ENCODE data around the gene SYT3. TPM values are rescaled to one million over a fixed set of nuclear protein-coding genes. Genes with fewer than 3 reads are reported as not detected.
"Not testable (repeated sequence)": the region's sequence is repeated elsewhere in the genome, so short reads cannot be mapped to it uniquely, and the experiment has no call there.

SYT3 gene
- total RNA-seq, 2 experiments from 2014 or later: 0.11 to 0.50 TPM

DNA sequence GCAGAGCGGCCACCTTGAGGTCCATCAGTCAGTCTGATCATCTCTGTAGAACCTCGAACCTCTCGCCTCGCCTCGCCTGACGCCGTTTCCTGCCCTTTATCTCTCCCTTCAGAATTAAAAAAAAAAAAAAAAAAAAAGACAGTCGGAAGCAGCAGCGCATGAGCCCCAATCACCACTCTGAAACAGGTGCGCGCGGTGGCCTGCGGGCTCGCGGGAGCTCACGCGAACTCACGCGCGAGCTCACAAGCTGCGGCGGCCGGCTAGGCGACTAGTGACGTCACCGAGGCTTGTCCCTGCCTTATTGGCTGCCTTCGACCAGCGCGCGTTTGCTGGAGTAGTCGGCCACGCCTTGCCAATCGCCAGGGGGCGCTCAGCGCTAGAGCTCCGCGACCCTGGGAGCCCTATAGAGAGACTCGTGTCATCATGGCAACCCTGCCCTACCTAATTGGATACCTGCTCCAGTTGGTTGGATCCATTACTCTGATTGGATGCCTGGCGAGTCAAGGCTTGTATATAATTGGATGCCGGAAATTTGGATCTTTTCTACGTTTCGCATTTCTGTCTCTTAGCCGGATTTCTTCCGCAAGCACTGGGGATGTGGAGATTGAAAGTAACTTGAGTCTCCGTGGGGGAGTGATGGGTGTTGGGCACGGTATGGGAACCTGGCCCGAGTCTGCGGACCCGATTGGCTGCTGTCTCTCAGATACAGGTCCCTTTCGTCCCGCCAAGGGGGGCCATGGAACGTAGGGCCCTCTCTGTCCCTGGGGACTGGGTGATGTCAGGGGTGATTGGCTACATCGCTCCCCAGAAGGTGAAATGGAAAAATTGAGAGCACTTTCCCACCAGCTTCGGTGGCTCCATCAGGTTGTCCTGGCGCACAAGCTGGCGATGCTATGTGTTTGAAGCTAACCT is 31.6 kb downstream of the SYT3 start:
- ChIA-PET POLR2A (interaction anchor here (0.6 to 0.7 kb wide), 3 partner anchors 58 to 274 kb away, joined by 4 to 5 read pairs (median 4); no protein-coding TSS in a partner anchor), CTCF (interaction anchor here (0.6 to 0.9 kb wide), 5 partner anchors 72 to 408 kb away, joined by 3 to 5 read pairs (median 3); no protein-coding TSS in a partner anchor)

DNA sequence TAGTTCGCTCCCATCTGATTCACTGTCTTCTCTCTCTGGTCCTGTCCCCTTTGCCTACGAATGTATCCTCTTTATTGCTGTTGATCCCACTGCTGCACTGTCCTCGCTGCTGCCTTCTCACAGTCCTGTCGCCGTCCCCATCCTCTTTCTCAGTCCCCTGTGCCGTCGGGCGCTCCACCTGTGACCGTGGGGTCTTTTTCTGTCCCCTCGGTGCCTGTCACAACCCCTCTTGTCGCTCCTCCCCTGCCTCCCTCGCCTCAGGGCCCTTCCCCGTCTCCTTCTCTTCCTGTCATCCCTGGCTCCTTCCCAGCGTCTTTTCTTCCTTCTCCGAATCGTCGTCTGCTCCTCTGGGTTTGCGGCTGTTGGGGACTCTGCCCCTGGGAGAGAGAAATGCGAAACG is 32.3 kb downstream of the SYT3 start:
- ChIA-PET CTCF (interaction anchor here (0.6 to 0.9 kb wide), 2 partner anchors 71 to 314 kb away, joined by 3 to 4 read pairs; no protein-coding TSS in a partner anchor), POLR2A (no interaction called here)

DNA sequence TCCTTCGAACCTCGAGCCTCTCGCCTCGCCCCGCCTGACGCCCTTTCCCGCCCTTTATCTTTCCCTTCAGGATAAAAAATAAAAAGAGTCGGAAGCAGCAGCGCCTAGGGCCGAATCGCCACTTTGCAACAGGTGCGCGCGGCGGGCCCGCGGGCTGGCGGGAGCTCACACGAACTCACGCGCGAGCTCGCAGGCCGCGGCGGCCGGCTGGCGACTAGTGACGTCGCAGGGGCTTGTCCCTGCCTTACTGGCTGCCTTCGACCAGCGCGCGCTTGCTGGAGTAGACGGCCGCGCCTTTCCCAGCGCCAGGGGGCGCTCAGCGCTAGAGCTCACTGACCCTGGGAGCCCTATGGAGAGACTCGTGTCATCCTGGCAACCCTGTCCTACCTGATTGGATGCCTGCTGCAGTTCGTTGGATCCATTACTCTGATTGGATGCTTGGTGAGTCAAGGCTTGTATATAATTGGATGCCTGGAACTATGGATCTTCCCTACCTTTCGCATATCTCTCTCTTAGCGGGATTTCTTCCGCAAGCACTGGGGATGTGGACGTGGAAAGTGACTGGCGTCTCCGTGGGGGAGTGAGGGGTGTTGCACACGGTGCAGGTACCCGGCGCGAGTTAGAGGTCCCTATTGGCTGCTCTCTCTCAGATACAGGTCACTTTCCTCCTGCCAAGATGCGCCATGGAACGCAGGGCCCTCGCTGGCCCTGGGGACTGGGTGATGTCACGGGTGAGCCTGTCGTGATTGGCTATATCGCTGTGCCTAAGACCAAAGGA is 33.4 kb downstream of the SYT3 start:
- CTCF ChIA-PET: not testable (repeated sequence)

DNA sequence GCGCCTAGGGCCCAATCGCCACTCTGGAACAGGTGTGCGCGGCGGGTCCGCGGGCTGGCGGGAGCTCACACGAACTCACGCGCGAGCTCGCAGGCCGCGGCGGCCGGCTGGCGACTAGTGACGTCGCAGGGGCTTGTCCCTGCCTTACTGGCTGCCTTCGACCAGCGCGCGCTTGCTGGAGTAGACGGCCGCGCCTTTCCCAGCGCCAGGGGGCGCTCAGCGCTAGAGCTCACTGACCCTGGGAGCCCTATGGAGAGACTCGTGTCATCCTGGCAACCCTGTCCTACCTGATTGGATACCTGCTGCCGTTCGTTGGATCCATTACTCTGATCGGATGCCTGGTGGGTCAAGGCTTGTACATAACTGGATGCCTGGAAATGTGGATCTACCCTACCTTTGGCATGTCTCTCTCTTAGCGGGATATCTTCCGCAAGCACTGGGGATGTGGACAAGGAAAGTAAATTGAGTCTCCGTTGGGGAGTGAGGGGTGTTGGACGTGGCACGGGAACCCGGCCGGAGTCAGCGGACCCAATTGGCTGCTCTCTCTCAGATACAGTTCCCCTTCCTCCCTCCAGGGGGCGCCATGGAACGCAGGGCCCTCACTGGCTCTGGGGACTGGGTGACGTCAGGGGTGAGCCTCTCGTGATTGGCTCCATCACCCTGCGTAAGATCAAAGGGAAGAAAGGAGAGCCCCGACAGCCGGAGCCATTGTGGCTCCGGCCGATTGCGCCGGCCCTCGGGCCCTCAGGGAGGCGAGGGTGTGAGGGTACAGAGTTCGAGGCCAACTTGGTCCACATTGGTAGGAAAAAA is 35.2 kb downstream of the SYT3 start:
- POLR2A ChIA-PET, CTCF ChIA-PET: not testable (repeated sequence)

More for the DNA sequence above, 33.4 kb downstream of the SYT3 start:
- POLR2A ChIA-PET: not testable (repeated sequence)

DNA sequence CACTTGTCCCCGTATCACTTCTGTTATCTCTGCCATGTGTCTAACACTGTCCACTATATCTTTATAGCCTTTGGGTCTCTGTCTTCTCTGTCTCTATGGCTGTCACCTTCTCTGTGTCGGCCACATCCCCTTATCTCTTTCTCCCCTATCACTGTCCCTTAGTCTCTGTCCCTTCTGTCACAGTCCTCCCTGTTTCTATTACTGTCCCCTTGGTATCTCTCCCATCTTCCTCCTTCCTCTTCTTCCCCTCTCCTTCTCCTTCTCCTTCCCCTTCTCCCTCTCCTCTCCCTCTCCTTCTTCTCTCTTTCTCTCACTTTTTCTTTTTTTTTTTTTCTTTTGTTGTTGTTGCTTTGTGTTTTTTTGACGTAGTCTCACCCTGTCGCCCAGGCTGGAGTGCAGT is 36.7 kb downstream of the SYT3 start:
- ChIA-PET POLR2A (no interaction called here), CTCF (no interaction called here)

DNA sequence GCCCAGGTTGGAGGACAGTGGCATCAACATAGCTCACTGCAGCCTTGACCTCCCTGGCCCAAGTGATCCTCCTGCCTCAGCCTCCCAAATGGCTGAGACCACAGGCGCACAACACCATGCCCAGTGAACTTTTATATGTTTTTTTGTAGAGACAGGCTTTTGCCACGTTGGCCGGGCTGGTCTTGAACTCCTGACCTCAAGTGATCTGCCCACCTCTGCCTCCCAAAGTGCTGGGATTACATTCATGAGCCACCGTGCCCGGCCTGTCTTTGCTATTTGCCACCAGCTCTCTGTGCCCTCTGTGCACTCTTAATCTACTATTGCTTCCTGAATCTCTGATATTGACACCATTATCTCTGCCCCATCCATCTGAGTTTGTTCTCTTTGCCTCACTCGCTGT is 37.2 kb downstream of the SYT3 start:
- ChIA-PET POLR2A (no interaction called here), CTCF (no interaction called here)

DNA sequence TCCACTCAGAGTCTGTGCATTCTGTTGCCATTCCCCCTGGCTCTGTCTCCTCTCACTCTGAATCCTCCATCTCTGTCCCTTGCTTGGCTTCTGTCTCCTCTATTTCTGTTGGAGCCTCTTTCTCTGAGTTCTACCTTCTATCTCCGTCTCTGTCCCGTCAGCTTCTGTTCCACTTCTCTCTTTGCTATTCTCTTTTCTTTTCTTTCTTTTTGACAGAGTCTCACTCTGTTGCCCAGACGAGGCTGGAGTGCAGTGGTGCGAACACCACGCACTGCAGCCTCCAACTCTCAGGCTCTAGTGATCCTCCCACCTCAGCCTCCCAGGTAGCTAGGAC is 37.6 kb downstream of the SYT3 start:
- CTCF ChIA-PET: no interaction called here
- POLR2A ChIA-PET: no interaction called here

DNA sequence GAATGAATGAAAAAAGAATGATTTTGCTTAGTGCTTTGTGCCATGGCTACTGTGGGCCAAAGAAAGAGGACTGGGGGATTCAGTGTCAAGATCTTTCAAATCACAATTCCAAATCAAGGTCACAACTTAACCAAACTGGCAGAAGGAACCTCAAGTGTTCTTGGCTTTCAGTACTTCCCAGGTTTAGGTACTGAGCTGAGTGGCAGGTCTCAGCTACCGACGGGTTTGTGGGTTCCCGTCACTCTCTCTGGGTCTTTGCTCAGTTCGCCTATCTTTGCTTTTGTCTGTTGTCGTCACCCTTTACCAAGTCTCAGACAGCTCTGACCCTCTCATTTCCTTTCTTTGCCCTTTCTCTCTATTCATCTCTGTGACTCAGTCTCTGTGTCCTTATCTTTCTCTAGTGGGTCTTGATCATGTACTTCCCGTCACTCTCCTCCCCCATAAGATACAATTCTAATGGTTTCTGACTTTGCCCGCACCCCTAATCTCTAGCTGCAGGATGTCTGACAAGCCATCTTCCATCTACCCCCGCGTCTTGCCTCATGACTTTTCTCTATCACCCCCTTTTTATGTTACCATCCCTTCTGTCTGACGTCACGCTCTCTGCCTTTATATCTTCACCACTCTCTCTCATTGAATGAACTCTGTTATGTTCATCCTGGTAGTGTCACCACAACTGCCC is 38.1 kb downstream of the SYT3 start:
- POLR2A ChIA-PET: no interaction called here
- CTCF ChIA-PET: no interaction called here

DNA sequence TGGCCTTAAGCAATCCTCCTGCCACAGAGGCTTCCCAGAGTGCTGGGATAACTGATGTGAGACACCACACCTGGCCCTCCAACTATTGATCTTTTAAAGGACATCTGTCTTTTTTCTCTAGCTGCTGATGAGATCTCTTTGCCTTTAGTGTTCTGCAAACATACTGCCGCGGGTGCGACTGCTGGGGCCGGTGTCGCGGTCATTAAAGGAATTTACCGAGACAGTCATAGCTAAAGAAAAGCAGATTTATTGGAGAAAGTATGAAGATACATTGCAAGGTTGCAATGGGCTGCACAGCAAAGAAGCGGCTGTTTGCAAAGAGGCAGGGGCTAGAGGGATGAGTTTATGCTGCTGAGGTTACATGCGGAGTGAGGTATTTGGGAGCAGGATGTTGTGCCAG is 40.3 kb downstream of the SYT3 start:
- ChIA-PET POLR2A (no interaction called here), CTCF (no interaction called here)

DNA sequence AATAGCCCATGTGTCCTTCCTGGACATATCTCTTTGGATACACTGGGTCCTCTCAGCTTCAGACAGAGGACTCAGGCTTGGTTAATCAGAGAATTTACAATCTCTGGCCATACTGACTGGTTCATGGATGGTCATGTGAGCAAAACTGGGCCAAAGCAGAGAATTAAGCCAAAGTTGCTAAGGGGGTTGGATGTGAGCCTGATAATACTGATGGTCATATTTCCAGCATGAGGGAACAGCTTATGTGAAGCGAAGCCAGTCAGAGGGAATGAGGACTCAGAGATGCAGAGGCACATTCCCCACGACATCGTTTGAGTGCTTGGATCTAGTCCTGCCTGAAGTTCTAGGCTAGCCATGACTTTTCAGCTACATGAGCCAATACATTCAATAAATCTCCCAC is 49.5 kb downstream of the SYT3 start:
- ChIA-PET POLR2A (no interaction called here), CTCF (no interaction called here)

DNA sequence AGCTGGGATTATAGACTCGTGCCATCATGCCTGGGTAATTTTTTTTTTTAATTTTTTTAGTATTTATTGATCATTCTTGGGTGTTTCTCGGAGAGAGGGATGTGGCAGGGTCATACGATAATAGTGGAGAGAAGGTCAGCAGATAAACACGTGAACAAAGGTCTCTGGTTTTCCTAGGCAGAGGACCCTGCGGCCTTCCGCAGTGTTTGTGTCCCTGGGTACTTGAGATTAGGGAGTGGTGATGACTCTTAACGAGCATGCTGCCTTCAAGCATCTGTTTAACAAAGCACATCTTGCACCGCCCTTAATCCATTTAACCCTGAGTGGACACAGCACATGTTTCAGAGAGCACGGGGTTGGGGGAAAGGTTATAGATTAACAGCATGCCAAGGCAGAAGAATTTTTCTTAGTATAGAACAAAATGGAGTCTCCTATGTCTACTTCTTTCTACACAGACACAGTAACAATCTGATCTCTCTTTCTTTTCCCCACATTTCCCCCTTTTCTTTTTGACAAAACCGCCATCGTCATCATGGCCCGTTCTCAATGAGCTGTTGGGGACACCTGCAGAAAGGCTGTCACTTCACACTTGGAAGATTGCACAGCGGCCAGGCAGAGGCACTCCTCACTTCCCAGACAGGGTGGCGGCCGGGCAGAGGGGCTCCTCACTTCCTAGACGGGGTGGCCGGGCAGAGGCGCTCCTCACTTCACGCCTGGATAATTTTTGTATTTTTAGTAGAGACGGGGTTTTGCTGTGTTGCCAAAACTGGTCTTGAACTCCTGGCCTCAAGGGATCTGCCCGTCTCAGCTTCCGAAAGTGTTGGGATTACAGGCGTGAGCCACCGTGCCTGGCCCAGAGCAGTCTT is 57.7 kb downstream of the SYT3 start:
- POLR2A ChIA-PET, CTCF ChIA-PET: not testable (repeated sequence)

DNA sequence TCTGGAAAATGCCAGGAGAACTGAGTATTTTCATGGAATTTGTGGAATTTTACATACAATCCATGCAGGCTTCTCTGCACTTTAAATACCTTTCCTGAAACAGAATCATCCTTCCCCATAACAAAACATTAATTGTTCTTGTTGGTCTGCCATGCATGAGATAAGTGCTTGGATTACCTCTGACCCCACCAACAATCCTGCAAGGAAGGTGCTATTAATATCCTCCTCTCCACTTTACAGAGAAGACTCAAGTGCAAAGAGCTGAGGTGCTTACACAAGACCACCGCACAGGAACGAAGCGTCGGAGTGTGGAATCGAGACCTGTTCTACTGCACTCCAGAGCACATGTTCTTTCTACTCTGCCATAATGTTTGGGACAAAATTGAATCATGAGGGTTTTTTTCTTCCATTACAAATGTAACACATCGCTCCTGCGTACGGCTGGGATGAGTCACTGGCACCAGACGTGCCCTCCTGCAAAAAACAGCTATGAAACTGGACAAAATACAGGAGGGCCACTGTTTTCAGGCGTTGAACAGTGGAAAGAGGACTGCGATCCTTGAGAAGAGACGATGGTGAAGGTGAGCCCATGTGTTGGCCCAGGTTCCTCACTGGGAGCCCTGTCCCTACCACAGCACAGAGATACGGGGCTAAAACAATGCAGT is 58.6 kb downstream of the SYT3 start:
- POLR2A ChIA-PET: no interaction called here
- CTCF ChIA-PET: no interaction called here

DNA sequence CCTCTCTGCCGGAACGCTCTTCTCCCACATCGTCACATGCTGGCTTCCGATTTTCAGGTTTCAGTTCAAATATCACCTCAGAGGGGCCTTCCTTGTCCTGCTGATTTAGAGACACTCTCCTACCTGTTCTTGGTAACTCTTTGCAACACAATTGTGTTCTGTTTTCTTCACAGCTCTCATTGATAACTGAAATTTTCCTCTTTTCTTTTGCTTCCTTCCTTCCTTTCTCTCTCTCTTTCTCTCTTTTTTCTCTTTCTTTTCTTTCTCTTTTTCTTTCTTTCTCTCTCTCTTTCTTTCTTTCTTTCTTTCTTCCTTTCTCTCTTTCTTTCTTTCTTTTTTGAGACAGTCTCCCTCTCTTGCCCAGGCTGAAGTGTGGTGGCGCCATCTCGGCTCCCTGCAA is 59.4 kb downstream of the SYT3 start:
- POLR2A ChIA-PET: no interaction called here
- CTCF ChIA-PET: no interaction called here

DNA sequence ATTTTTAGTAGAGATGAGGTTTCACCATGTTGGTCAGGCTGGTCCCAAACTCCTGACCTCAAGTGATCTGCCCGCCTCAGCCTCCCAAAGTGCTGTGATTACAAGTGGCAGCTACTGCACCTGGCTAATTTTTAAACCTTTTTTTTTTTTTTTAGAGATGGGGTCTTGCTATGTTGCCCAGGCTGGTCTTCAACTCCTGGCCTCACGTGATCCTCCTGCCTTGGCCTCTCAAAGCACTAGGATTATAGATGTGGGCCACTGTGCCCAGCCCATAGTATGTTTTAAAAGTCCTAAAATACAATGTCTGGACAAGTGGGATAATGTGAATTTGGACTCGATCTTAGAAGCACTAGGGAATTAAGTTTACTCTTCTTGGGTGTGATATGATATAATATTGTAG is 62.9 kb downstream of the SYT3 start:
- CTCF ChIA-PET: interaction anchor here (0.7 kb wide), 1 partner anchor 13 kb away, joined by 5 read pairs; no protein-coding TSS in a partner anchor
- POLR2A ChIA-PET: not testable (repeated sequence)

DNA sequence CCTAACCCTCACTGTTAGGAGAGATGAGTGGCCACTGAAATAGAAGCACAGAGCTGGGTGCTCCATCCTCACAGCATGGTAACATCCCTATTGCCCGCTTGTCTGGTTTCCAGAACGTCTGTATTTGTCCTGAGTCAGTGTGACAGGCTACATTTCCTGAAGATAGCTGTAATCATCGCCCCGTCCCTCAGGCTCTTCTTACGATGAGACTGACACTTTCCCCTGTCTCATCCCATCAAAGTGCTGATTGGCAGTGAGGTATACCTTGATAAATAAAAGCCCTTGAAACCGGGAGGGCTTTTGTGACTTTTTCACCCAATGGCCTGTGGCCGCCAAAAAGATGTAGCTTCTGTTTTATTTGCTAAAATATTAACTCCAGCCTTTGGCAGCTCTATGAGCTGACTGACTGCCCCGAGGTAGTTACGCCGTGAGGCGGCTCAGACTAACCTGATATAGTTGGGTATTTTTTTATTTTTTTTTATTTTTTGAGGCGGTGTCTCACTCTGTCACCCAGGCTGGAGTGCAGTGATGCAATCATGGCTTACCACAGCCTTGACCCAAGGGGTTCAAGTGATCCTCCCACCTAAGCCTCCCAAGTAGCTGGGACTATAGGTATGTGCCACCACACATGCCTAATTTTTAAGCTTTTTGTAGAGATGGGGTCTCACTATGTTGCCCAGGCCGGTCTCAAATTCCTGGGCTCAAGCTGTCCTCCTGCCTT is 65.8 kb downstream of the SYT3 start:
- ChIA-PET CTCF (interaction anchor here (1.8 kb wide), 1 partner anchor 18 kb away, joined by 5 read pairs; no protein-coding TSS in a partner anchor), POLR2A (no interaction called here)

All from activated CD8-positive, alpha-beta memory T cell treated with anti-CD3 and anti-CD28 coated beads for 36 hours (primary cell).